Endothelial cell (in vitro differentiated cells): ENCODE measurements around the gene IFIT2. TPM values are rescaled to one million over a fixed set of nuclear protein-coding genes. Genes with fewer than 3 reads are reported as not detected.
A peak's percentile ranks its signal among the peaks of the same experiment; 100 is the strongest.

Experiments used
- DNase-seq: peaks from one replicate; pipeline ENCODE4 v3.0.0; 2021; ENCODE audit warnings: low spot score
- H3K27ac Mint-ChIP-seq: one replicate; pipeline ENCODE4 v1.8.0; 2021; ENCODE audit warnings: mixed read lengths, inconsistent platforms; ENCODE audit not compliant: unreplicated experiment
- H3K27me3 Mint-ChIP-seq: one replicate; pipeline ENCODE4 v1.8.0; 2021; ENCODE audit warnings: mild to moderate bottlenecking, moderate library complexity, mixed read lengths, inconsistent platforms; ENCODE audit not compliant: unreplicated experiment
- H3K36me3 Mint-ChIP-seq: one replicate; pipeline ENCODE4 v1.8.0; 2021; ENCODE audit warnings: mild to moderate bottlenecking, low read depth, mixed read lengths, inconsistent platforms; ENCODE audit not compliant: unreplicated experiment
- H3K4me1 Mint-ChIP-seq: one replicate; pipeline ENCODE4 v1.8.0; 2021; ENCODE audit warnings: mild to moderate bottlenecking, mixed read lengths, inconsistent platforms; ENCODE audit not compliant: unreplicated experiment
- H3K4me3 Mint-ChIP-seq: one replicate; pipeline ENCODE4 v1.8.0; 2021; ENCODE audit warnings: mild to moderate bottlenecking, mixed read lengths, inconsistent platforms; ENCODE audit not compliant: unreplicated experiment
- H3K9me3 Mint-ChIP-seq: one replicate; pipeline ENCODE4 v1.8.0; 2021; ENCODE audit warnings: mixed read lengths, inconsistent platforms; ENCODE audit not compliant: unreplicated experiment
- CTCF ChIP-seq: fragments of 200-600 bp; sonication (generic); IDR thresholded peaks from one replicate; pipeline ENCODE4 v1.5.0; 2021; ENCODE audit warnings: antibody characterized with exemption; ENCODE audit not compliant: unreplicated experiment
- total RNA-seq: library from RNA; stranded (reverse); fragmentation: NEBNext Ultra II Directional; extraction: Animal tissue kit (Norgen Biotek cat#: 25700); gene quantifications from one replicate; pipeline ENCODE4 v1.2.1, GENCODE V29; 2021; ENCODE audit not compliant: unreplicated experiment

The IFIT2 gene
- total RNA-seq, 1 donor from 2014 or later = 0.80 TPM

DNA sequence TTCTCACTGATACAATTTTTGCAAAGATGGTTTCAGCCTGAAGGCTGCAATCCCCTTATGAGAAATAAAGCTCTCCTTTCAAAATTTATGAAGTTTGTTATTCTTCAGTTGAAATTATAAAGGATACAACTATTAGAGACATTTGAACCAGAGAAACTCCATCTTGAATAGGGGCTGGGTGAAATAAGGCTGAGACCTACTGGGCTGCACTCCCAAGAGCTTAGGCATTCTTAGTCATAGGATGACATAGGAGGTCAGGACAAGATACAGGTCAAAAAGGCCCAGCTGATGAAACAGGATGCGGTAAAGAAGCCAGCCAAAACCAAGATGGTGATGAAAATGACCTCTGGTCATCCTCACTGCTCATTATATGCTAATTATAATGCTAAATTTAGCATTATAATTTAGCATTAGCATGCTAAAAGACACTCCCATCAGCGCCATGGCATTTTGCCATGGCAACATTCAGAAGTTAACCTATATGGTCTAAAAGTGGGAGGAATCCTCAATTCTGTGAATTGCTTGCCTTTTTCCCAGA lies 53.6 kb downstream of the IFIT2 start:
- H3K4me1 Mint-ChIP-seq = peaks cover 39% of the 10 kb centered on the region
- H3K36me3 Mint-ChIP-seq = peaks cover 5% of the 10 kb centered on the region
- DNase-seq = no peak
- no peaks in the 10 kb centered on the region for H3K9me3 Mint-ChIP-seq
- TF ChIP-seq CTCF = no peak
- H3K27me3 Mint-ChIP-seq = peaks cover 4% of the 10 kb centered on the region
- no peak overlapping the region for H3K27ac Mint-ChIP-seq
- H3K4me3 Mint-ChIP-seq = no peak overlapping the region

DNA sequence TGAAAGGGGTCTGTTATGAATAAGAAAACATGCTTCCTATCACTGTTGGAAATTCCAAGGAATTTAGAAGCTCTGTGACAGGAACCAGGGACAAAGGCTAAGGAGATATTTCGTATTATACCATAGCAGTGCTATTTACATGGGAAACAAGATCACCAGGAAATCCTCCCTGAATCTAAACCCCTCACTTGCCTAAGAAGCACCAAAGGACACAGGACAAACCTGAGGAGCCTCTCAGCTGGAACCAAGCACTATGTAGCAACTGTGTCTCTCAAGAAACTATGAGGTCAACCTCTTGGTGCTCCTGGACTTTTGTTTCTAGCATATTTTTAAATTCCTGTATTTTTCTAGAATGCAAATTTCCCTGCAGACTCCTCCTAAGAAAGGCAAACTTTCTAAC lies 55.2 kb downstream of the IFIT2 start:
- Mint-ChIP-seq H3K4me3 (no peak overlapping the region), H3K4me1 (peaks cover 24% of the 10 kb centered on the region), H3K9me3 (no peaks in the 10 kb centered on the region), H3K36me3 (peaks cover 5% of the 10 kb centered on the region), H3K27me3 (peaks cover 3% of the 10 kb centered on the region), H3K27ac (peak overlapping the region; percentile 55)
- TF ChIP-seq CTCF = no peak
- no peak for DNase-seq

- peaks cover 3% of the 10 kb centered on the region for H3K27me3 Mint-ChIP-seq
- peaks cover 26% of the 10 kb centered on the region for H3K4me1 Mint-ChIP-seq
- H3K36me3 Mint-ChIP-seq = peaks cover 5% of the 10 kb centered on the region
- no peak overlapping the region for H3K4me3 Mint-ChIP-seq
- no peak overlapping the region for H3K27ac Mint-ChIP-seq
- TF ChIP-seq CTCF = no peak
- no peak for DNase-seq
- H3K9me3 Mint-ChIP-seq = no peaks in the 10 kb centered on the region
These were observed 56.1 kb downstream of the IFIT2 start for GRCh38 chr10:89357975-89358374.

Other genes starting within 250 kb of the IFIT2 start
- 10.0 TPM for gene CH25H, start 94.7 kb upstream of the IFIT2 start, total RNA-seq
- gene LIPA, start 50.3 kb upstream of the IFIT2 start, total RNA-seq = 84.2 TPM
- gene IFIT3, start 26.0 kb downstream of the IFIT2 start, total RNA-seq = 16.8 TPM
- gene IFIT1B, start 76.0 kb downstream of the IFIT2 start, total RNA-seq = not detected
- gene IFIT1, start 90.6 kb downstream of the IFIT2 start, total RNA-seq = 2.0 TPM
- 8.2 TPM for gene IFIT5, start 112.5 kb downstream of the IFIT2 start, total RNA-seq
- 0.21 TPM for gene SLC16A12, start 233.5 kb downstream of the IFIT2 start, total RNA-seq